Stimulated activated CD4-positive, alpha-beta T cell treated with anti-CD3 and anti-CD28 coated beads, Interleukin-1b, Interleukin-23, amount 100 ng/mL, for 1 hour (primary cell): ENCODE results near the gene TPST2.
A peak's percentile ranks its signal among the peaks of the same experiment; 100 is the strongest.
"Not testable (repeated sequence)": the region's sequence is repeated elsewhere in the genome, so short reads cannot be mapped to it uniquely, and the experiment has no call there.

ENCODE experiments used
- DNase-seq, 2 donors: peaks; one replicate each; pipeline ENCODE4 v3.0.0-alpha.2; 2020; ENCODE audit warnings: low read depth in 2 of 2

The TPST2 gene

DNA sequence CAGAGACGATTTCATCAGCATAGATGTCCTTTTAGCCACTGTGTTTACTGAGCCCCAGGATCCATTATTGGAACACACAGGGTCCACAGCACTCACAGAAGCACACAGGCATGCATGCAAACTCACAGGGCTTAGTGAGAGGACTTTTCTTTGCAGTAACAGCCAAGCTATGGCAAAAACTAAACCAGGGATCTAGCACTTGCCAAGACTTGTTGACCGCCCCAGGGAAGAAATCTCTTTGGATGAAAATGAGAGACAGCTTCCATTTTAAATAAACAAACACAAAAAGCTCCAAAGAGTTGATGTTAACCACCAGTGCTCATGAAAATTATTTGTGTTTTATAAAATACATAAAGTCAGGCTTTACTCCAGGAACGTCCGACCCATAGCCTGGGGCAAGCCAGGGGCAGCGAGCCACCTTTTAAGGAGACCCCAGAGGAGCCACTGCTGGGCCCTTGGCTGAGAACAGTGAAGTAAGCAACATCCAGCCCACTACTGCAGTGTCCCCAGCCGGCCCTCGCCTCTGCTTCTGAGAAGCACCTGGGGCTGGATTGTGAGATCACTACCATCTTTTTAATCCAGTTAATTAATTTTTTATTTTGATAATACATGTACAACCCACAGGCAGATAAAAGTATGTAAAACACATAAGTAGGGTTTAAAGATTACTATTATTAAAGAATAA, 55.6 kb downstream of the TPST2 start:
- DNase-seq: no peak

DNA sequence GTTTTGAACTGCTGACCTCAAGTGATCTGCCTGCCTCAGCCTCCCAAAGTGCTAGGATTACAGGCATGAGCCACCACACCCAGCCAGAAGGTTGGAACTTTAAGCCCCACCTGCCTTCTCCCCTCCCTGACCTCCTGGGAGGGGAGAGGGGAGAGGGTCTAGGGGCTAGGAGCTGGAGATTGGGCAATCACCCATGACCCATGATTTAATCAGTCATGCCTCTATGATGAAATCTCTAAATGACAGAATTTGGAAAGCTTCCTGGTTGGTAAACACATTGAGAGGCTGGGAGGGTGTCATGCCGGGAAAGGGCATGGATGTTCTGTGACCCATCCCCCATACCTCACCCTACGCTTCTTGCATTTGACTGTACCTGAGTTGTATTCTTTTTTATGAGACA, 60.6 kb downstream of the TPST2 start:
- DNase-seq: no peak

DNA sequence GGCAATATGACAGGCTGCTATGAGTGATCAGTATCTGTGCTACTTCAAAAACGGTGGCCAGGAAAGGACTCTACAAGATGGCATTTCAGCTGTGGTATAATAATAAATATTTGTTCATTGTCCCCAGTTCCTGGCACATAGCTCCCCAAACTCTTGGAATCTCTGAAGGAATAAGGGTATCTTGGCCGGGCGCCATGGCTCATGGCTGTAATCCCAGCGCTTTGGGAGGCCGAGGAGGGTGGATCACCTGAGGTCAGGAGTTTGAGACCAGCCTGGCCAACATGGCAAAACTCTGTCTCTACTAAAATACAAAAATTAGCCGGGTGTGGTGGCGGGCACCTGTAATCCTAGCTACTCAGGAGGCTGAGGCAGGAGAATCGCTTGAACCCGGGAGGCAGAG, 61.4 kb downstream of the TPST2 start:
- DNase-seq: not testable (repeated sequence)

DNA sequence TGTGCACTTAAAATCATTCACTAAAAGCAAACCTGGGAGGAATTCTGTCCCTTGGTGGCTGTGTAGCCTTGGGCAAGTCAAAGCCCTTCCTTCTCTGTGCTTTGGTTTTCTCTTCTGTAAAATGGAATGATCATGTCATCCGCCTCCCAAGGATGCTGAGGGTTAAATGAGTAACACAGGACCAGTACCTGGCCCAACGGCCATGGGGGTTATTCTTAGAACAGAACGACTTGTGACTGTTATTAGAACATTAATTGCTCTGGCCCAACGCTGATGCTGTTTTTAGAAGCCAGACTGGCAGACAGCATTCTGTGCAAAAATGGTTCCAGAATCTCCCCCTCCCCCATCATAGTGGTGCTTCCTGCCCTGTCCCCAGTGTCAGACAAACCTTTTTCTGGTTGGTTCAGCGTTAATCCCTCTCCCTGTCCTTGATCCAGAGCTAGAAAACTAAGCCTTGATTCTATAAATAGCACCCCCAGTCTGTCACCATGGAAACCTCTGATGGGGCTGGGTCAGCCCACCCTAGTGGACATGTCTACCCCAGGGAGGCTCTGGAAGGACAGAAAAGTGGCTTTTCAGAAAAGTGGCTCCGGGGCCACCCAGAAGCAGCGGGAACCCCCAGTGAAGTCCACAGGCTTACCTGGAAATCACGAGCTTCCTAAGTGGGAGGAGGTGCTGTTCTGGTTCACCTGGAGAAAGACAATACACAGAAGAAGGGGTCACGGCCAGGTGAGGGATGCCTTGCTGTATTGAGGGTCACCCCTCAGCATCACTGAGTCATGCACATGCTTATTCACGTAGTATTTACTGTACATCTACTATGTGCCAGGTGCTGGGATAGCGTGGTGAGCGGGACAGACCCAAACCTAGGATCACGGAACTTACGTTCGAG, 62.1 kb downstream of the TPST2 start:
- no peak for DNase-seq

DNA sequence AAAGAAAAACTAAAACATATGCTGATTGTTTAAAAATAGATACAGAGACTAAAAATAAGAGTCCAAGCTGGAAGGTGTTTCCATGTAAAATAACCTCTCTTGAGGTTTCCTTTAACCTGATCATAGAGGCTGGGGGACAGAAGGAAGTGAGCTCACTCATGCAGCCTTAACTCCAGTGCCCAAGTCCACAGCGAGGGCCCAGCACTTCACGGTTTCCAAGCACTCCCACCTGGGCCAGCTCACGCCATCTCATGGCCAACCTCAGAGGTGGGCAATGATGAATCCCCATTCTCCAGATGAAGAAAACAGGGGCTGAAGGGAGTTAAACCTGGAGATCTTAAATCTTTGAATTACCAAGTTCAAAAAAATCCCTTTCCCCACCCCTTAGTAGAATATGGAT, 62.8 kb downstream of the TPST2 start:
- DNase-seq: no peak

DNA sequence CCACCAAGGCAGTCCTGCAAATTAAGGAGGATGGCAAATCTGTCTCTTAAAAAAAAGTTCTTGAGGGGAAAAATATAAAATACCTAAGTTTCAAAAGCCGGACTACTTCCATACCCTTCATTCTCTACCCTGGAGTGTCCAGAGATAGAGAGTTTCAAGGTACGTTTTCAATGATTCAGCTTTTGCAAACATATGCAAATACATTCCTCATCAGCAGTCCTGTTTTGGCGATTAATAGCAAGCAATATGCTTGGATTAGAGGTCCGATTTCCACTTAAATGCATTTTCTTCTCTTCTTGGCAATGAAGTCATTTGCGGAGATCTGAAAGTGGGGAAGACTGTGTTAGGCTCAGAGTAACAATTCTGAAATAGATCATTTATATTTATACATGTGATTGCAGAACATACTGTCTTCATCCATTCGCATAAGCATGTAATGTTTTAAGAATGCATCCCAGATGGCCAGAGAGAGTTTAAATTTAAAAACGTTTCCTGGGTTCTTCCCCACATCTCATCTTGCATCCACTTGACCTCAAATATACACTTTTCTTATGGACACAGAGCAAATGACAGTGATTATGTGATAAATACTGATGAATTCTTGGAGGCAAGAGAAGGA, 63.9 kb downstream of the TPST2 start:
- DNase-seq: no peak

DNA sequence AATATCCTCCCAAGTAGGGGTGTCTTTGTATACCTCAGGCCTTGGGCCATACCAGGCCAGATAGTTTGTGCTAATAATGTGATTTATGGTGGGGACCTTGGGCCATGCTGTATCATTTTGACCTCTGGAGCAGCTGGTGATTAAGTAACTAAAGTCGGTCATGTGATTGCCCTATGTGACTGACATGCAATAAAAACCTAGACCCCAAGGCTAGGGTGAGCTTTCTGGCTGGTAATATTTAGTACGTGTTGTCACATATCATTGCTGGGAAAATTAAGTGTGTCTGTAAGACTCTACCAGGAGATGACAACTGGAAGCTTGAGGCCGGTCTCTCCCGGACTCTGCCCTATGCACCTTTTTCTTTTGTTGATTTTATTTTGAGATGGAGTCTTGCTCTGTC, 65.1 kb downstream of the TPST2 start:
- DNase-seq: no peak

DNA sequence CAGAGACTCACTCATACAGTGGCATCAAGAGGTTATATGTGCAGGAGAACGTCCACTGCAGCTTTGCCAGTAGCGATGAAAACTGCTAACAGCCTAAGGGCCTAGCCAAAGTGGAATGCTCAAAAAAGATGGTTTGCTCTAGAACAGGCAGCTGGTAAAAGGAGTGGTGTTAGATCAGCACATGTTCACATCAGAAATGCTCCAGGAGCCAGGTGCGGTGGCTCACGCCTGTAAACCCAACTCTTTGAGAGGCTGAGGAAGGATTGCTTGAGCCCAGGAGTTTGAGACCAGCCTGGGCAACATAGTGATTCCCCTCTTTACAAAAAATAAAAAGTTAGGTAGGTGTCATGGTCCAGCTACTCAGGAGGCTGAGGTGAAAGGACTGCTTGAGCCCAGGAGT, 67.3 kb downstream of the TPST2 start:
- DNase-seq: no peak

DNA sequence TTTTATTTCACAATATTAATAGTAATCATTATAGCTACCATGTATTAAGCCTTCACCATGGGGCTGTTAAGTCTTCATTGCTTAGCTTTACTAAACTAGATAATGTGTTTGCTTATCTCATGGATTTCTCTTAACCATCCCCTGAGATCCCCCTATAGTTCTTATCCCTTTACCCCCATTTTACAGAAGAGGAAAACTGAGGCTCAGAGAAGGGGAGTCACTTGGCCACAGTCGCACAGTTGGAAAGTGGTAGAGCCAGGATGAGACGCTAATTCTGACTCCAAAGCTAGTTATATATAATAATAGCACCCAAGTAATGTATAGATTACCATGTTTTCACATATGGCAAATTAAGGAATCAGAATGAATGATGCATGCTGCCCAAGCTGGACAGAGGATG, 67.9 kb downstream of the TPST2 start:
- no peak for DNase-seq

DNA sequence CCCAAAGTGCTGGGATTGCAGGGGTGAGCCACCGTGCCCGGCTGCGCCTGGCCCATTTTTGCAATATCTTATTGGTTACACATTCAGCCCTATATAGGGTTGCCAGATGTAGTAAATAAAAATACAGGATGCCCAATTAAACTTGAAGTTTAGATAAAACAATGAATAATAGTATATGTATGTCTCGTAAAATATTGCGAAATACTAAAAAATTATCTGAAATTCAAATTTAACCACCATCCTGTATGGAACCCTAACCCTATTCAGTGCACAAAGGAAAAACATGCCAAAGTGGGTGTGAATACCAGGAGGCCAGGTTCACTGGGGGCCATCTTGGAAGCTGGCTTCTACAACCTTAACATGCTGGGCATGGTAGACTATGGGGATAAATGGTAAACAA, 72.5 kb downstream of the TPST2 start:
- no peak for DNase-seq

DNA sequence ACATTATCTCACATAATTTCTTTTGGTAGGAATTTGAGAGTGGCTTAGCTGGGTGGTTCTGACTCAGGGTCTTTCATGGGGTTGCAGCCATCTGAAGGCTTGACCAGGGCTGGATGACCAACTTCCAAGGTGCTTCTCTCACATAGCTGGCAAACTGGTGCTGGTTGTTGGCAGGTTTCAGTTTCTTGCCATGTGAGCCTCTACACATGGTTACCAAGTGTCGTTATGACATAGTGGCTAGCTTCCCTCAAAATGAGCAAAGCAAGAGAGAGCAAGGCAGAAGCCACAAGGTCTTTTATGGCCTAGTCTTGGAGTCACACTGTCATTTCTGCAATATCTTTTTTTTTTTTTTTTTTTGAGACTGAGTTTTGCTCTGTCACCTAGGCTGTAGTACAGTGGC, 73.4 kb downstream of the TPST2 start:
- no peak for DNase-seq

DNA sequence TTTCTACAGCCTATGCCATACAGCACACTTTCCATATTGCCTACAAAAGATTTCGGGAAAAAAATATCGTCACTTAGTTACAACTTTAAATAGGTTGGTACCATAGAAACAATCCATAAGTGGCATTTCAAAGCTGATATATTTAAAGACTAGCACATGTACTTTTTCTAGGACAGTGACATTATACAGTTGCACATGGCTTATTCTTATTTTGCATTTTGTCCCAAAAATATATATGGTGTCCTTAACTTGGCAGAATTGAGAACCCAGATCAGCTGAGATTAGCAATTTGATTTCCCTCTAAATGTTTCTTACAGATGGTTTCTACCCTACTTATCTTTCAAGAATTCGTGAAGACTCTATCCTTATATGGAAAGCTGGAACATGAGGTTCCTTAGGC, 74.0 kb downstream of the TPST2 start:
- no peak for DNase-seq

DNA sequence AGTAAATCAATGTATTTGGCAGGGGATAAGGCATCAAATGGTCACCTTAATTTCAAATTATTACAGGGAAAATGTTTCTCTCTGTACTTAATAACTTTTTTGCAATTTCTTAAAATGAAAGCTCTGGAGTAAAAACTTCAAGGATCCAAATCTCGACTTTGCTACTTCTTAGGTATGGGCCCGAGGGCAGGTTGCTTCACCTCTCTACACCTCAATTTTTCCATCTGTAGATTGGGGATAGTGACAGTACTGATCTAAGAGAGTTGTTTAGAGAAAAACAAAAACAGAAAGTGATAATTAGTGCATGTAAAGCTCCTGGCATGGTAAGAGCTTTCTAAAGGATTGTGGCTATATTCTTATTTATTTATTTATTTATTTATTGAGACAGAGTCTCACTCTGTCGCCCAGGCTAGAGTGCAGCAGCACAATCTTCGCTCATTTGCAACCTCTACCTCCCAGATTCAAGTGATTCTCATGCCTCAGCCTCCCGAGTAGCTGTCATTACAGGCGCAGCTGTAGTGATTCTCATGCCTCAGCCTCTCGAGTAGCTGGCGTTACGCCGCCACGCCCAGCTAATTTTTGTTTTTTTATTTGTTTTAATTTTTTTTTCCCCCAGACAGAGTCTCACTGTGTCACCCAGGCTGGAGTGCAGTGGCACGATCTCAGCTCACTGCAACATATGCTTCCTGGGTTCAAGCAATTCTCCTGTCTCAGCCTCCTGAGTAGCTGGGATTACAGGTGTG, 75.3 kb downstream of the TPST2 start:
- no peak for DNase-seq

DNA sequence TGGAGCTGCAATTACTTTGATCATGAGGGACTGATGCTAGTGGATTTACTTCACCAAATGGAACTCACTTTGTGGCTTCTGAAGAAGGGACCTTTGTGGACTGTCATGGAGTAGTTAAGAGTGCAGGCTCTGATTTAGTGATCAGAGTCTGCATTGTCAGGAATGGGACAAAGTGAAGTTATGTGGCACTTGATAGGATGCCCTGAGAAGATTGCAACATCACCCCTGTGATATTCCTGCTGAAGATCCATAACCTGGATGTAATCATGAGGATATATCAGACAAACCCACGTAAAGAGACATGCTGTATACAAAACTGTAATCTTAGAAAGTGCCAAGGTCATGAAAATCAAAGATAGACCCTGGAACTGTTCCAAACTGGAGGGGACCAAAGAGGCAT, 76.1 kb downstream of the TPST2 start:
- DNase-seq: no peak

DNA sequence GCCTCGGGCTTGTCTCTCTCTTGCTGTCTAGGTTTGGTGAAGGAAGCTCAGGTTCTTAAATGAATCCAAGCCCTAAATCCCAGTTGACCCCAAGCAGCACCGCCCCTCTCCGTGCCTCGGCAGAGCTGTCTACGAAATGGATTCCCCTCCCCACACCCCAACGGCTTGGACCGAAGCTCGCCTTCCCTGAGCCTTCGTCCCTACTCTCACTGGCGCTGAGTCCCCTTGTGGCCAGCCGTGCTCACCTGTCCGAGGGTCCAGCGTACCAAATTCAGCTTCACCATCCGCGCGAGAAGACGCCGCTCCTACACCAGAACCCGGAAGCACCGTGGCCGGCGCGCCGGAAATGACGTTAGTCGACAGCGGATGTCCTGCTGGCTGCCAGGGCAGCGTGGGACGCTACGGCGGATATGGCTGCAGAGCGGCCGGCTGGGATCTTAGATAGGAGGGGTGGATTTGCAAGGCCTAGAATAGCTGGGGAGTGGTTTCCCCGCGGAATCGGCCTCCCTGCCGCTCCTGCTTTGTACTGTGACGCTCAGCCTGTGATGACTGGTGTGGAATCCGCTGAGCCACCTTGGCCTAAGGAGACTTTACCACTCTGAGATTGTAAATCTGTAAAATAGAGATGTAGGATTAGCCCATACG, 77.7 kb downstream of the TPST2 start, which contains the start of gene TFIP11:
Gene TFIP11 (minus strand): TSS at position 325 of the 645 bp plus-strand sequence. CDS start 2,201 bp downstream, outside the sequence.
- peak; percentile 58 to 88 for DNase-seq

DNA sequence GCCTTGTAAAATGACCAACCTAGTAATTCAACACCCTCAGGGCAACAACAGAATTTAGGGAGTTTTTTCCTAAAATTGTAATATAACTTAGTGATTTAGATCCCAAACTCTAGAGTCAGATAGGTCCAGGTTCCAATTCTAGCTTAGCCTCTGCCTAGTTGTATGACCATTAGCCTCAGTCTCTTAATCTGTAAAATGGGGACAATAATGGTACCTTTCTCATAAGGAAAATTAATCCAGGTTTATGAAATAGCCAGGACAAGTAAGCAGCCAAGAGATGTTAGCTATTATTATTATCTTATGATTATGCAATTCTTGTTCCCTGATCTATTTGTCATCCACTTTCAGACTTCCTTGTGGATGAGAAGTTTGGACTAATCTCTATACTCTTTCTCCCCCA, 81.8 kb downstream of the TPST2 start:
- no peak for DNase-seq

DNA sequence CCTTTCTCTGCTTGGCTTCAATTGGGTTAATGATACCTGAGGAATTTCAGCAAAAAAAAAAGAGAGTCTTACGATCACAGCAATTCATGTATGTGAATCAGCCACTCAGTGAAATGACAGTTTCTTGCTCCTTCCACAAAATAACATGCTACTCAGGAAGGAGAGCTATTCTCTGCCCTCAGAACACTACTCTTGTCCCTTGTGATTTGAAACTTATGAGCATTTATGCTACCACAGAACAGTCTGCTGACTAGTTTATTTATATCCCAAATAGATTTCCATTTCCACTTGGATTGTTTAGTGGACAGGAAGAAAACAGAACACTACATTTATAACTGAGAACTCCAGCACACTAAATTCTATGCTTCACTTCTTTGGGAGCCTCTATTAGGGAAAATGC, 86.2 kb downstream of the TPST2 start:
- no peak for DNase-seq

DNA sequence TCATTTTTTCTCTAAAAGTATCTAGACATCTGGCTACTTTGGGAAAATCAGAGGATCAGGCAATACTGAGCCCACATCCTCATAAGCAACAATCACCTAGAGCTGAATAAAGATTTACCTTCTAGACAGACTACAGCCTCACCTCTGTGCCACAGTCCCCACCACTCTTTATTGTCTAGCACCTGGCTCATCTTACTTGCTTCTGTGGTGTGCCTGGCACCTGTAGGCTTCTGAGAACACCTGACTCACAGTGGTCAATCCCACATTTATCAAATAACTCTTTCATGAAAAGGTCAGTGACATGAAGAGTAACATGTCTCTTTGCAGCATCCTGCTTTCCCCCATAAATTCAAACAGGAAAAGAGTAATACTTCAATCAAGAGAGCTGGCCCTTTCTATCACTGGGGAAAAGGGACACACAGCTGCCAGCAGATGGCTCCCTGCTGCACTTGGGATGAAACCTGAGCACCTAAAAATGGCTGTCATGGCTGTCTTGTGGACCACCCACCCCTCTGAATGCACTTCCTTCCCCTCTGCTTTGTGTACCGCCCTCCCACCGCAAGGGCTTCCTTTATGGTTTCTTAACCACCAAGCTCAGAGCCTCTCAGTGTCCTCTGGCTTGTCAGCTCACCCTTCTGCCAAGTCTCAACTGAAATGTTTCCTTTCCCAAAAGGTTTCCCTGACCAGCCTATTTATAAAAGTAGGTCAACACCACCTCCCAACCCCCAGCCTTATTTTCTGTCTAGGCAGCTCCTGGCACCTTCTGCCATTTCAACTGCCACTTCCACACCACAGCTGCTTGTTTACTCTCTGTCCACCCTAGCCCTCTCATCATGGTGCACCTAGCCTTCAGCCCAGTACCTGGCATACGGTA, 87.0 kb downstream of the TPST2 start:
- DNase-seq: peak in 1 of 2 donors; percentile 8

DNA sequence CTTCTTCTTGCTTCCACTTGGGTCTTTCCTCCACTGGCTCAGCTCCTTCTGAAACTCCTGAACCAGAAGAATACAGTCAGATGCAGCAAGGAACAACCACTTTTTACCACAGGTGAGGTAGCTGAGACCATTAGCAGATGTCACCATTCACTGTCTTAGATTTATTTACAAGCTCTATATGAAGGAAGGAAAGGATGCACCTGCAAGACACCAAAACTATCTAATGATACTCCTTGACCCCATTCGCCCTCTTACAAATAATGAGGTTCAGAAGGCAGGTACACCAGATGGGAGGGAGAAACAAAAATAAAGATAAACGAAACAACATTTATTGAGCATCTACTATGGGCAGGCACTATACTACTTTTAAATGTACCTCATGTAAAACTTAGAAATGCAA, 87.9 kb downstream of the TPST2 start:
- DNase-seq: no peak

DNA sequence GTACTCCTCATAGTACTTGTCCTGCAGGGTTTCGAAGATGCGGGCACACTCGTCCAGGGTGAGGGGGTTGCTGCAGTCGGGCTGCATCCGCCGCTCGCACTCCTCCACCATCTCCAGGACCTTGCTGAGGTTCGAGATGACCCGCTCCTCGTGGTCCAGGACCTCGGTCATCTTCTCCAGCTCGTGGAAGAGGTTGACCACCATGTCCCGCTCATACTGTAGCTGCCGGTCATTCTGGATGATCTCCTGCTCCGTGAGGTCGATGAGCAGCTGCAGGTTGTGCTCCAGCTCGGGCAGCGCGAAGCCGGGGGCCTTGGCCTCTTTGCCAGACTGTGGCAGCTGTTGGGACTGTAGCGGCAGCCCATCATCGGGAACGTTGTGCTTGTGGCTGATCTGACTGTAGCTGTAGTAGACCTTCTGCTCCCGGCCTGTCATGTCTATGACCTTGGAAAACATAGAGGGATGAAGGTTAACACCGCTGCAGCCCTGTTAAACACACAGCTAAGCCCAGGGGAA, 90.7 kb downstream of the TPST2 start:
- DNase-seq: no peak
